ENCODE data around the gene MIGA2.

GRCh38 chr9:129100383-129101169 lies 64.2 kb downstream of the MIGA2 start:
- TF ChIP-seq, protein P1, sequence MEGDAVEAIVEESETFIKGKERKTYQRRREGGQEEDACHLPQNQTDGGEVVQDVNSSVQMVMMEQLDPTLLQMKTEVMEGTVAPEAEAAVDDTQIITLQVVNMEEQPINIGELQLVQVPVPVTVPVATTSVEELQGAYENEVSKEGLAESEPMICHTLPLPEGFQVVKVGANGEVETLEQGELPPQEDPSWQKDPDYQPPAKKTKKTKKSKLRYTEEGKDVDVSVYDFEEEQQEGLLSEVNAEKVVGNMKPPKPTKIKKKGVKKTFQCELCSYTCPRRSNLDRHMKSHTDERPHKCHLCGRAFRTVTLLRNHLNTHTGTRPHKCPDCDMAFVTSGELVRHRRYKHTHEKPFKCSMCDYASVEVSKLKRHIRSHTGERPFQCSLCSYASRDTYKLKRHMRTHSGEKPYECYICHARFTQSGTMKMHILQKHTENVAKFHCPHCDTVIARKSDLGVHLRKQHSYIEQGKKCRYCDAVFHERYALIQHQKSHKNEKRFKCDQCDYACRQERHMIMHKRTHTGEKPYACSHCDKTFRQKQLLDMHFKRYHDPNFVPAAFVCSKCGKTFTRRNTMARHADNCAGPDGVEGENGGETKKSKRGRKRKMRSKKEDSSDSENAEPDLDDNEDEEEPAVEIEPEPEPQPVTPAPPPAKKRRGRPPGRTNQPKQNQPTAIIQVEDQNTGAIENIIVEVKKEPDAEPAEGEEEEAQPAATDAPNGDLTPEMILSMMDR (IDR thresholded peaks at IDR 0.05) = no peak
- TF ChIP-seq POLR2AphosphoS5 (IDR thresholded peaks at IDR 0.05) (no peak), EP300 (IDR thresholded peaks at IDR 0.05; ENCODE audit: low read depth) (no peak)

All from transverse colon (tissue), 4 donors.